ENCODE data around the gene B4GALT3. TPM values are rescaled to one million over a fixed set of nuclear protein-coding genes. Genes with fewer than 3 reads are reported as not detected.

The B4GALT3 gene
- total and polyA plus RNA-seq, 2 of the 4 experiments (the other 2 are of a cell fraction): 19.9 to 36.0 TPM

DNA sequence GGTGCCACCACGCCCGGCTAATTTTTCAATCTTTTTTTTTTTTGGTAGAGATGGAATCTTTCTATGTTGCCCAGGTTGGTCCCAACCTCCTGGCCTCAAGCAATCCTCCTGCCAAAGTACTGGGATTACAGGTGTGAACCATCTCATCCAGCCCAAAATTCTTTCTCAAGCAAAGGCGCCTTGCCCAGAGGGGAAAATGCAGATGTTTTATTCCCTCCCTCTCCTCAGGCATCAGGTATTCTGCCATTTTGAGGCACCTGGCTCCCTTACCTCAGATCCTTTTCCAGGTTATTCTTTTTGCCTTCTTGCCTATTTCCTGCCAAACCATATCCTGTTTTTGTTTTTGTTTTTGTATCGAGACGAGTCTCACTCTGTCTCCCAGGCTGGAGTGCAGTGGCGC lies 11.1 kb upstream of the B4GALT3 start:
- no peak overlapping the region for H2AK5ac ChIP-seq (ENCODE audit: low read depth, low read length)
- DNase-seq: no peak
- CTCF ChIA-PET: no interaction called here
- 100% methylated on average over 1 of the region's 6 CpGs; no CpG with 5 or more reads in 1 of the 2 experiments for WGBS, 2 experiments (ENCODE audit: extremely low coverage in 2 of 2, insufficient read length in 1 of 2)
- no peaks in the 10 kb centered on the region for H3K79me1 ChIP-seq (ENCODE audit: low read depth in 1 of 2, low read length in 2 of 2)
- no peak overlapping the region for H2AK9ac ChIP-seq (replicated peaks; ENCODE audit: low read depth, low read length, poor library complexity)
- H3K23ac ChIP-seq (ENCODE audit: low read depth, low read length): no peak overlapping the region
- H3K4me3 ChIP-seq (ENCODE audit: insufficient read depth, low read depth, low read length): no peak overlapping the region
- no peak overlapping the region for H3K18ac ChIP-seq (ENCODE audit: low read depth, low read length)
- no peak overlapping the region for H2BK15ac ChIP-seq (ENCODE audit: low read depth, low read length)
- H3K36me3 ChIP-seq (ENCODE audit: control insufficient read depth, insufficient read depth, low read length): no peaks in the 10 kb centered on the region
- no peak overlapping the region for H3K9ac ChIP-seq (ENCODE audit: low read depth, low read length)
- H4K20me1 ChIP-seq (ENCODE audit: insufficient read depth, low read length): no peaks in the 10 kb centered on the region
- H3K4me2 ChIP-seq (ENCODE audit: low read depth, low read length): no peak overlapping the region
- in situ Hi-C loops (cut with MboI; ENCODE audit: low sequenced_read_pairs) (no loop called here), dilution Hi-C loops (cut with HindIII; ENCODE audit: low sequenced_read_pairs, unreplicated experiment) (no loop called here), intact Hi-C loops (cut with micrococcal nuclease) (no loop called here)
- no peak overlapping the region for H4K91ac ChIP-seq (ENCODE audit: insufficient read depth, low read depth, low read length)
- H3K4ac ChIP-seq (ENCODE audit: low read depth, low read length): no peak overlapping the region
- no peak overlapping the region for H2BK20ac ChIP-seq (ENCODE audit: low read depth, low read length)
- no peak overlapping the region for H4K8ac ChIP-seq (ENCODE audit: low read depth in 2 of 2, low read length in 2 of 2)
- no peak for ATAC-seq (ENCODE audit: low read depth)
- H2BK5ac ChIP-seq (ENCODE audit: low read depth, low read length, poor library complexity, severe bottlenecking): no peak overlapping the region
- BruUV-seq (replicated peaks): no TSS peak
- H3K4me1 ChIP-seq (ENCODE audit: control insufficient read depth, insufficient read depth, low read length): peaks cover 3% of the 10 kb centered on the region
- H3K9me1 ChIP-seq (ENCODE audit: insufficient read depth, low read length): 0 out of 2 replicates have a peak, but pooled peaks cover 3% of the 10 kb centered on the region
- no peaks in the 10 kb centered on the region for H3K9me3 ChIP-seq (ENCODE audit: control insufficient read depth, insufficient read depth, low read length)
- H3K27ac ChIP-seq (ENCODE audit: insufficient read depth, low read length): no peak overlapping the region
- H3K27me3 ChIP-seq (ENCODE audit: control insufficient read depth, insufficient read depth, low read length): no peaks in the 10 kb centered on the region
- no peak for TF ChIP-seq NFE2L2 (IDR thresholded peaks at IDR 0.05; ENCODE audit: low read depth, low read length)
- TF ChIP-seq SMC3 (IDR thresholded peaks at IDR 0.05; ENCODE audit: low read depth, low read length): no peak
- no peak for TF ChIP-seq CHD1 (IDR thresholded peaks at IDR 0.05; ENCODE audit: low read depth, low read length)
- TF ChIP-seq, protein P1, sequence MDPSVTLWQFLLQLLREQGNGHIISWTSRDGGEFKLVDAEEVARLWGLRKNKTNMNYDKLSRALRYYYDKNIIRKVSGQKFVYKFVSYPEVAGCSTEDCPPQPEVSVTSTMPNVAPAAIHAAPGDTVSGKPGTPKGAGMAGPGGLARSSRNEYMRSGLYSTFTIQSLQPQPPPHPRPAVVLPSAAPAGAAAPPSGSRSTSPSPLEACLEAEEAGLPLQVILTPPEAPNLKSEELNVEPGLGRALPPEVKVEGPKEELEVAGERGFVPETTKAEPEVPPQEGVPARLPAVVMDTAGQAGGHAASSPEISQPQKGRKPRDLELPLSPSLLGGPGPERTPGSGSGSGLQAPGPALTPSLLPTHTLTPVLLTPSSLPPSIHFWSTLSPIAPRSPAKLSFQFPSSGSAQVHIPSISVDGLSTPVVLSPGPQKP (IDR thresholded peaks at IDR 0.05; ENCODE audit: borderline replicate concordance, low read depth, low read length): no peak
- TF ChIP-seq FOS (IDR thresholded peaks at IDR 0.05; ENCODE audit: low read depth, low read length): no peak
- TF ChIP-seq BHLHE40 (IDR thresholded peaks at IDR 0.05; ENCODE audit: low read depth, low read length): no peak
- no peak for TF ChIP-seq RFX5 (IDR thresholded peaks at IDR 0.05; ENCODE audit: low read depth, low read length)
- no peak for TF ChIP-seq RAD21 (IDR thresholded peaks at IDR 0.05; ENCODE audit: low read length)
- TF ChIP-seq RCOR1 (IDR thresholded peaks at IDR 0.05; ENCODE audit: insufficient replicate concordance, low read length): no peak
- no peak for TF ChIP-seq POLR2A (IDR thresholded peaks at IDR 0.05; ENCODE audit: low read depth, low read length)
- TF ChIP-seq, protein P2, sequence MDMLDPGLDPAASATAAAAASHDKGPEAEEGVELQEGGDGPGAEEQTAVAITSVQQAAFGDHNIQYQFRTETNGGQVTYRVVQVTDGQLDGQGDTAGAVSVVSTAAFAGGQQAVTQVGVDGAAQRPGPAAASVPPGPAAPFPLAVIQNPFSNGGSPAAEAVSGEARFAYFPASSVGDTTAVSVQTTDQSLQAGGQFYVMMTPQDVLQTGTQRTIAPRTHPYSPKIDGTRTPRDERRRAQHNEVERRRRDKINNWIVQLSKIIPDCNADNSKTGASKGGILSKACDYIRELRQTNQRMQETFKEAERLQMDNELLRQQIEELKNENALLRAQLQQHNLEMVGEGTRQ (IDR thresholded peaks at IDR 0.05; ENCODE audit: low read depth, low read length): no peak
- TF ChIP-seq MXI1 (IDR thresholded peaks at IDR 0.05; ENCODE audit: borderline replicate concordance, low read depth, low read length): no peak
- TF ChIP-seq MAFK (IDR thresholded peaks at IDR 0.05; ENCODE audit: low read depth, low read length): no peak
- no peak for TF ChIP-seq MAZ (IDR thresholded peaks at IDR 0.05; ENCODE audit: borderline replicate concordance, low read depth, low read length)
- H3K56ac ChIP-seq (ENCODE audit: extremely low read depth, insufficient read depth, low read length): no peak overlapping the region
- H3K14ac ChIP-seq (replicated peaks; ENCODE audit: low read depth, low read length): no peak overlapping the region
- H4K5ac ChIP-seq (ENCODE audit: low read depth, low read length): no peak overlapping the region
- POLR2A ChIA-PET (ENCODE audit: unreplicated experiment): no interaction called here
- no peak overlapping the region for H2AFZ ChIP-seq (replicated peaks; ENCODE audit: low read length, poor library complexity)
- no peak overlapping the region for H2BK120ac ChIP-seq (ENCODE audit: low read depth, low read length)

All from IMR-90 (cell line).